ENCODE results near the gene N4BP2L2. TPM values are rescaled to one million over a fixed set of nuclear protein-coding genes. Genes with fewer than 3 reads are reported as not detected.

N4BP2L2 gene
- total RNA-seq (100 to 1,000 TPM; 150 to 180 (median 156) TPM), polyA plus RNA-seq (63.2 TPM)
- long read RNA-seq, donor 1, full-length matches to known transcripts, result 10 of 86 reads
- long read RNA-seq, donor 1, partial matches to known transcripts, result 47 of 86 reads
- long read RNA-seq, donor 1, other reads (novel, unspliced or antisense), result 29 of 86 reads
- long read RNA-seq, donor 2, full-length matches to known transcripts, result 6 of 40 reads
- long read RNA-seq, donor 2, partial matches to known transcripts, result 9 of 40 reads
- long read RNA-seq, donor 2, other reads (novel, unspliced or antisense), result 25 of 40 reads
- long read RNA-seq, donor 3, full-length matches to known transcripts, result 44 of 173 reads
- long read RNA-seq, donor 3, partial matches to known transcripts, result 79 of 173 reads
- long read RNA-seq, donor 3, other reads (novel, unspliced or antisense), result 50 of 173 reads
- long read RNA-seq, donor 4, full-length matches to known transcripts, result 2 of 43 reads
- long read RNA-seq, donor 4, partial matches to known transcripts, result 17 of 43 reads
- long read RNA-seq, donor 4, other reads (novel, unspliced or antisense), result 24 of 43 reads

- Histone ChIP-seq H3K27me3 (ENCODE audit: control insufficient read depth, insufficient read depth) (no peaks in the 10 kb centered on the region), H3K27ac (ENCODE audit: low read length) (peak within 1 kb of the TSS; percentile 78), H3K4me1 (ENCODE audit: control insufficient read depth, insufficient read depth, low read length) (peaks cover 1% of the 10 kb centered on the region), H3K9me3 (ENCODE audit: control insufficient read depth, low read length) (no peaks in the 10 kb centered on the region), H3K4me3 (ENCODE audit: low read length) (peak within 1 kb of the TSS; percentile 60)
- WGBS, result under 1% methylated on average over 32 of the region's 32 CpGs
- intact Hi-C loops (cut with DNase I), result no loop called here
- ATAC-seq (peak; percentile 99), DNase-seq (peak; percentile 94 to 97 (median 95))
These were observed at the start of gene N4BP2L2 for GRCh38 chr13:32538621-32539246. Gene N4BP2L2 (minus strand): TSS chr13:32538795. CDS start chr13:32537027, 1,768 bp downstream.

GRCh38 chr13:32587811-32588170, 49.2 kb upstream of the N4BP2L2 start:
- DNase-seq (no peak), ATAC-seq (no peak)
- no peaks in the 10 kb centered on the region for H3K4me1 ChIP-seq (ENCODE audit: control insufficient read depth, insufficient read depth, low read length)
- WGBS, result 2% methylated on average over 8 of the region's 8 CpGs
- no peaks in the 10 kb centered on the region for H3K9me3 ChIP-seq (ENCODE audit: control insufficient read depth, low read length)
- H3K27me3 ChIP-seq (ENCODE audit: control insufficient read depth, insufficient read depth), result no peaks in the 10 kb centered on the region
- peak overlapping the region; percentile 100 for H3K4me3 ChIP-seq (ENCODE audit: low read length)
- intact Hi-C loops (cut with DNase I), result loop anchor here in 2 of 4 donors (2.0 to 10.0 kb wide), 6 partner anchors 50 to 1137 kb away; no protein-coding TSS in a partner anchor
- peak overlapping the region; percentile 86 for H3K27ac ChIP-seq (ENCODE audit: low read length)

DNA sequence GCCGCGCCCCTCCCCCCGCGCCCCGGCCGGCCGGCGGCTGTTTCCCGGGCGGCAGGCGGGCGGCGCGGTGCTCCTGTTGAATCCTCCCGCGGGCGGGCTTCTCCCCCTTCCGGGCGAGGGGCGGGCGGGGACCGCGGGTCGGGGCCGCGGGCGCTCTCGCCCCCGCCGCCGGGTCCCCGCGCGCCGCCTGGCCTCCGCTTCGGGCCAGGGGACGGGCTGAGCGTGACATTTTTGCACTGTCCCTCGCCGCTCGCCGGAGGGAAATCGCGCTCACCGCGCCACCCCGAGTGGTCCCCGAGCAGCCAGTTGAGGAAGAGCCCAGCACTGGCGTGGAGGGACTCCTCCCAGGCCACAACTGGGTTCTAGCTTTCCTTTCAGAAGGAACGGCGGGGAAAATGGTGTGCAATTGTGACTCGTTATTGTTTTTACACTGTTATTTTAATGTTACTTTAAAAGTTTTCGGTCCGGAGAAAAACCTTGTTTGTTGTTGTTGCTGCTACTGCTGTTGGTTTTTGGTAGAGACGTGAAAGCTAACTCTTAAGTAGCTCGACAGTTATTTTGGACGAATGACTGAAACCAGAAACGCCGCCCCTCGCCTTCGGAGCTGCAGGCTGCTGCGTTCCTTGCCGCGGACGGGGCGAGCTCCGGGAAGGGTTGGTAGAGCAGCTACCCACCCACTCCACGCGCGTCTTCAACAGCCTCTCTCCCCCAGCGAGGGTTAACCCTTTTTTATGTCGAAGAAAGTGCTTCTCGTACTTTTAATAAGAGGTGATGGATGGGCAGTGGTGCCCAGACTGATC, 48.6 kb upstream of the N4BP2L2 start:
- Histone ChIP-seq H3K4me1 (ENCODE audit: control insufficient read depth, insufficient read depth, low read length) (no peaks in the 10 kb centered on the region), H3K9me3 (ENCODE audit: control insufficient read depth, low read length) (no peaks in the 10 kb centered on the region), H3K27ac (ENCODE audit: low read length) (peak overlapping the region; percentile 86), H3K27me3 (ENCODE audit: control insufficient read depth, insufficient read depth) (no peaks in the 10 kb centered on the region), H3K4me3 (ENCODE audit: low read length) (peak overlapping the region; percentile 100)
- intact Hi-C loops (cut with DNase I), result loop anchor here in 2 of 4 donors (2.0 to 10.0 kb wide), 6 partner anchors 50 to 1138 kb away; no protein-coding TSS in a partner anchor
- under 1% methylated on average over 74 of the region's 74 CpGs for WGBS
- DNase-seq, result peak; percentile 75 to 89 (median 88)
- ATAC-seq, result peak; percentile 62 to 68

GRCh38 chr13:32586080-32586900, 47.7 kb upstream of the N4BP2L2 start, which contains the start of gene PDS5B:
Gene PDS5B (plus strand): TSS chr13:32586452. CDS start chr13:32648773, 62,321 bp downstream.
- WGBS, result under 1% methylated on average over 97 of the region's 97 CpGs
- Histone ChIP-seq H3K27ac (ENCODE audit: low read length) (peak within 1 kb of the TSS; percentile 96), H3K4me1 (ENCODE audit: control insufficient read depth, insufficient read depth, low read length) (no peaks in the 10 kb centered on the region), H3K9me3 (ENCODE audit: control insufficient read depth, low read length) (no peaks in the 10 kb centered on the region), H3K27me3 (ENCODE audit: control insufficient read depth, insufficient read depth) (no peaks in the 10 kb centered on the region), H3K4me3 (ENCODE audit: low read length) (peak within 1 kb of the TSS; percentile 100)
- intact Hi-C loops (cut with DNase I), result loop anchor here in 3 of 4 donors (1.0 to 10.0 kb wide), 7 partner anchors 51 to 1139 kb away; no protein-coding TSS in a partner anchor
- peak; percentile 97 to 98 for ATAC-seq
- peak; percentile 95 to 98 (median 98) for DNase-seq

DNA sequence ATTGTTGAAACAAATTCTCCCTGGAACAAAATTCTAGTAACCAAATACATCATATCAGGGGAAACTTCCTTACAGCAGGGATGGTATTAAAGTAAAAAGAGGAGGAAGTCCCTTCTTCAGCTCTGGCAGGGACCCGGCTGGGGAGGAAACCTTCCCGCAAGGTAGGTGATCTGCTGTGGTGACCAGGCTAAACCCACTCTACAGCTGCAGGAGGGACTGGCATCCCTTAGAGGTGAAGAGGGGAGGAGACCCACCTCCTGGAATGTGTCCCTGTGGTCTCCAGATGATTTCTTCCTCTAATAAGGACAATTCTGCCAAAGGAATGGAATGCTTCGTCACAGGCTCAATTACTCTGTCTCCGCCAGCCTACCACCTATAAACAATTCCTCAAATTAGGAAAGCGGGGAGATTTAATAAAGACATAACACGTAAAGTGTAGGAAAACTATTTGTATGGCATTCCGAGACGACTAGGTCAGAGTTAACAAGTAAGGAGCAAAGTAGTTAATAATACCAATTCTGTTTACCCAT, 47.0 kb upstream of the N4BP2L2 start:
- WGBS, result 13% methylated on average over 8 of the region's 8 CpGs
- Histone ChIP-seq H3K27me3 (ENCODE audit: control insufficient read depth, insufficient read depth) (no peaks in the 10 kb centered on the region), H3K9me3 (ENCODE audit: control insufficient read depth, low read length) (no peaks in the 10 kb centered on the region), H3K4me1 (ENCODE audit: control insufficient read depth, insufficient read depth, low read length) (no peaks in the 10 kb centered on the region), H3K4me3 (ENCODE audit: low read length) (peak overlapping the region; percentile 65), H3K27ac (ENCODE audit: low read length) (no peak overlapping the region)
- intact Hi-C loops (cut with DNase I), result loop anchor here in 3 of 4 donors (1.0 to 10.0 kb wide), 7 partner anchors 52 to 1139 kb away; no protein-coding TSS in a partner anchor
- peak in 2 of 3 donors; percentile 18 to 58 for DNase-seq
- peak in 1 of 2 donors; percentile 7 for ATAC-seq

DNA sequence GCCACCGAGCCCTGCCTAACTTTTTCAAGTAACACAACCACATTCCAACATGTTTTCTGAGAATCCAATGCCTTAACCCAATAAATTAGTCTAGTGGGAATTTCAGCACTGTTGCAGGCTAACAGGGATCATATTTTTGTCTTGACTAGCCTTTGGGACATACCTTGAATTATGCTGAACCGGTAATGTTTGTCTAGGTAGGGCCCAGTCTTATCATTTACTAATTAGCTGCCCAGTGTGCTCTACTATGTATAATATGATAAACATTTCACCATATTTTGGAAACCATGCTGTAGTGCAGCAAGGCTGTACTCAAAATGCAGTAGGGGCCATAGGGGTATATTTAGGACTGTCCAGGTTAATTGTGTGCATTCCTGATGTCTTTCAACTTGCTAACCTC, 44.4 kb upstream of the N4BP2L2 start:
- Histone ChIP-seq H3K27ac (ENCODE audit: low read length) (no peak overlapping the region), H3K4me3 (ENCODE audit: low read length) (no peak overlapping the region), H3K27me3 (ENCODE audit: control insufficient read depth, insufficient read depth) (no peaks in the 10 kb centered on the region), H3K4me1 (ENCODE audit: control insufficient read depth, insufficient read depth, low read length) (no peaks in the 10 kb centered on the region), H3K9me3 (ENCODE audit: control insufficient read depth, low read length) (no peaks in the 10 kb centered on the region)
- DNase-seq, result no peak
- no peak for ATAC-seq
- WGBS, result 86% methylated on average over 2 of the region's 2 CpGs
- intact Hi-C loops (cut with DNase I), result loop anchor here in 2 of 4 donors (5.0 to 10.0 kb wide), 3 partner anchors 201 to 1142 kb away; no protein-coding TSS in a partner anchor

GRCh38 chr13:32582281-32582680, 43.7 kb upstream of the N4BP2L2 start:
- Histone ChIP-seq H3K4me1 (ENCODE audit: control insufficient read depth, insufficient read depth, low read length) (no peaks in the 10 kb centered on the region), H3K27ac (ENCODE audit: low read length) (no peak overlapping the region), H3K4me3 (ENCODE audit: low read length) (no peak overlapping the region), H3K27me3 (ENCODE audit: control insufficient read depth, insufficient read depth) (no peaks in the 10 kb centered on the region), H3K9me3 (ENCODE audit: control insufficient read depth, low read length) (no peaks in the 10 kb centered on the region)
- DNase-seq, result no peak
- intact Hi-C loops (cut with DNase I), result loop anchor here in 2 of 4 donors (5.0 to 10.0 kb wide), 3 partner anchors 200 to 1143 kb away; no protein-coding TSS in a partner anchor
- WGBS, result 58% methylated on average over 2 of the region's 2 CpGs
- ATAC-seq, result no peak

GRCh38 chr13:32581177-32581786, 42.7 kb upstream of the N4BP2L2 start:
- DNase-seq (no peak), ATAC-seq (no peak)
- no peak overlapping the region for H3K4me3 ChIP-seq (ENCODE audit: low read length)
- no peak overlapping the region for H3K27ac ChIP-seq (ENCODE audit: low read length)
- no peaks in the 10 kb centered on the region for H3K27me3 ChIP-seq (ENCODE audit: control insufficient read depth, insufficient read depth)
- H3K9me3 ChIP-seq (ENCODE audit: control insufficient read depth, low read length), result no peaks in the 10 kb centered on the region
- 49% methylated on average over 3 of the region's 3 CpGs for WGBS
- no peaks in the 10 kb centered on the region for H3K4me1 ChIP-seq (ENCODE audit: control insufficient read depth, insufficient read depth, low read length)
- intact Hi-C loops (cut with DNase I), result loop anchor here in 2 of 4 donors (2.0 to 10.0 kb wide), 4 partner anchors 199 to 1144 kb away; no protein-coding TSS in a partner anchor

DNA sequence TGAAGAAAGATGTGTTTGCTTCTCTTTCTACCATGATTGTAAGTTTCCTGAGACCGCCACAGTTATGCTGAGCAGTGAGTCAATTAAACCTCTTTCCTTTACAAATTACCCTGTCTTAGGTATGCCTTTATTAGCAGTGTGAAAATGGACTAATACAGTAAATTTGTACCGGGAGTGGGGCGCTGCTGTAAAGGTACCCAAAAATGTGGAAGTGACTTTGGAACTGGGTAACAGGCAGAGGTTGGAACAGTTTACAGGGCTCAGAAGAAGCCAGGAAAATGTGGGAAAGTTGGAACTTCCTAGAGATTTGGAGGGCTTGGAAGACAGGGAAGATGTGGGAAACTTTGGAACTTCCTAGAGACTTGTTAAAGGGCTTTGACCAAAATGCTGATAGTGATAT, 38.4 kb upstream of the N4BP2L2 start:
- H3K4me1 ChIP-seq (ENCODE audit: control insufficient read depth, insufficient read depth, low read length), result no peaks in the 10 kb centered on the region
- DNase-seq (no peak), ATAC-seq (no peak)
- no peaks in the 10 kb centered on the region for H3K27me3 ChIP-seq (ENCODE audit: control insufficient read depth, insufficient read depth)
- over 99% methylated on average over 3 of the region's 3 CpGs for WGBS
- intact Hi-C loops (cut with DNase I), result loop anchor here in 1 of 4 donors (10.0 kb wide), 1 partner anchor 192 kb away; no protein-coding TSS in a partner anchor
- no peak overlapping the region for H3K27ac ChIP-seq (ENCODE audit: low read length)
- H3K9me3 ChIP-seq (ENCODE audit: control insufficient read depth, low read length), result no peaks in the 10 kb centered on the region
- H3K4me3 ChIP-seq (ENCODE audit: low read length), result no peak overlapping the region

Measured in right cardiac atrium (tissue), 5 donors.